NCI-H526 (cell line): Measurements from ENCODE around the gene SEMA3G.

ENCODE experiments used
- DNase-seq, 2 experiments: peaks; one replicate each; lab custom pipeline; 2025; lab: John Stamatoyannopoulos, UW

SEMA3G gene

DNA sequence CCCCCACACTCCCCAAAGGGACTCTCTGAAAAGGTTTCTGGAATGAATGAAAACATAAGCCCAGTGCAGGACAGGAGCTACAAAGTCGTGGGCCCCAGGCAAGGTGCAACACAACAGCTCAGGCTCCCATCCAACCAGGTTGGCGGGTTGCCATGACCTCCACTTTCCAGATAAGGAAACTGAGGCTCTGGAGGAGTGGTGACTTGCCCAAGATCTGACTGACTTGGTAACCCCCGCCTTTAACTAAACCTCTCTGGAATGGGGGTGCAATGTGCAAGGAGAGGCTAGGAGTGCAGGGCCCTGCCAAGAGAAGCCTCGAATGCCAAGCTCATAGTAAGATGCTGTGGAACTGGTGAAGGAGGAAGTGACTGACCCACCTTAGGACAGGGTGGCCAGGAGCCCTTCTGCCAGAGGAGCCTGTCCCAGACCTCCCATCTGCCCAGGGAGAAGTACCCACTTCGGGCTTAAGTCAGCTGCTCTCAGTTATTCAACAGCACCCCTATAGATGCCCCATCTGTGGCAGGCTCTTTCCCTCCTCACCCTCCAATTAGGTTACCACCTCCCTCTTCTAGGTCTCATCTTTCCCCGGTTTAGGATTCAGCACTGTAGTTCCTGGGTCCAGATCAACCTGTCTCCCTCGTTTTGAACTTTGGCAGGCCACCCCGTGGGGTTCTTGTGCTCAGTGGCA lies 9.5 kb upstream of the SEMA3G start:
- no peak for DNase-seq

DNA sequence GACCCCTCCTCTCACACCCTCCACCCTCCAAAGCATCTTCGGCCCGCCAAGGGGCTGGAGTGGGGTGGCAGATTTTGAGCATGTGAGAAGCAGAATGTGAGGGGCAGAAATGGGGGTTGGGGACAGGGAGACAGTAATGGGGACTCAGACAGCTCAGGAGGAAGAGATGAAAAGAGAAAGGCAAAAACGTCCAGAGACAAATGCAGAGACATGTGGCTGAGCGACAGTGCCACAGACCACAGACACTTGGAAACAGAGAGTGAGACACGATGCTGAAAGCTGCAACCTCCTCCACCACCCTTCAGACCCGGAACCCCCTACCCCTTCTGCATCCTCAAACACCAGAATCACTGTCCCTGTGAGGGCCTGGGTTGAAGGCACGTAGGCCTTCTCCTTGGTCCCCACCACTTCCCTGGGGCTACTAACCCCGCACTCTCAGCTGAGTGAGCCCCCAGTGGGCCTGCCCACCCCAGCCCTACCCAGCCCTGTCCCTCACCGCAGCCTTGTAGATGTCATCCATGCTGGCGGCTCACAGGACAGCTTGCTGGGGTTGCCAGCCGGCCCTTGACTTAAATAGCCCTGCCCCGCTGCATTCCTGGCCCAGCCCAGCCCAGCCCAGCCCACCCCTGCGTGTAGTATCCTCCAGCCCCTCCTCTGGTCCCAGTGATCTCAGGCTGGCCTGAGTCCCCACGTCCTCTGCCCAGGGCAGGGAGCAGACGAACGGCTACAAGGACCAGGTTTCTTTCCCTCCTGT lies 8.8 kb upstream of the SEMA3G start, which contains the start of gene TNNC1:
Gene TNNC1, minus strand, starts transcription at position 546 of the 754 bp plus-strand sequence. Its CDS starts 26 bp downstream, at position 520.
- DNase-seq = no peak

DNA sequence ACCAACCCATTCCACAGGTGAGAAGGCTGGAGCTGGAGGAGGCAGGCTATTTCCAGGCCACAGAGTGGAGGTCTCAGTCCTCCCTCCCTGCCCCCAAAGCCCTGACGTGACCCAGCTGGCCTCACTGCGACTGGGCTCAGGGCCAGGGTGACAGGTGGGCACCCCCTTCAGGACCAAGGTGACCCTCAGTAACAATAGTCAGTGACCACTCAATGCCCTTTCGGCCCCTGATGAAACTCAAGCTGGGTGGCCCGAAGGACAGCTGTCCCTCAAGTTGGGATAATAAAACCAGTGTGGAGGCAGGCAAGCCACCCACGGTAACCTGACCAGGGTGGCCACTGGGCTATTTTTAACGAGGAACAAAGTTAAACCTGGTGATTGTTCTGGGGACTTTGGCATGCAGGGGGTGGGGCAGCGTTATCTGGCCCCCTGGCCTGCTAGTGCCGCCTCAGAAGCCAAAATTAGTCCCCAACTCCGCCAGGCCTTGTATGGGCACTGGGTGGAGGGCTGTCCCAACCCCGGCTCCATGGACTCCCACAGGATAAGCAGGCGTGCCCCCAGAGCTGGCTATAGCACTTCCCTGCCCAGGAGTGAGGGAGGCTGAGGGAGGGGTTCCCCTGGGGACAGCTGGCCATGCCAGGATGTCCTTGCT lies 7.8 kb upstream of the SEMA3G start:
- no peak for DNase-seq

DNA sequence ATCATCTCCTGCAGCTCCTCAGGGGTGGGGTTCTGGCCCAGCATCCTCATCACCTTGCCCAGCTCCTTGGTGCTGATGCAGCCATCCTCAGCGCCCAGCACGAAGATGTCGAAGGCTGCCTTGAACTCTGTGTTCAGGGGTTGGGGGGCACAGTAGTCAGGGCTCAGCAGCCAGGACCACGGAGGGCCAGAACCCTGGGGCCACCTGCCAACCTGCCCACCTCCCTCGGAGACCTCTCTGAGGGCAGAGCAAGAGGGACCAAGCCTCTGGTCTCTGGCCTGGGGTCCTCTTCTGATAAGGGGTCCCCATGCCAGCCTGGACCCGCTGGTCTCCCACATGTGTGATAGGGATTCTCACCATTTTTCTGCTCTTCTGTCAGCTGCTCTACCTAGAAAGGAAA lies 7.2 kb upstream of the SEMA3G start:
- DNase-seq = no peak

DNA sequence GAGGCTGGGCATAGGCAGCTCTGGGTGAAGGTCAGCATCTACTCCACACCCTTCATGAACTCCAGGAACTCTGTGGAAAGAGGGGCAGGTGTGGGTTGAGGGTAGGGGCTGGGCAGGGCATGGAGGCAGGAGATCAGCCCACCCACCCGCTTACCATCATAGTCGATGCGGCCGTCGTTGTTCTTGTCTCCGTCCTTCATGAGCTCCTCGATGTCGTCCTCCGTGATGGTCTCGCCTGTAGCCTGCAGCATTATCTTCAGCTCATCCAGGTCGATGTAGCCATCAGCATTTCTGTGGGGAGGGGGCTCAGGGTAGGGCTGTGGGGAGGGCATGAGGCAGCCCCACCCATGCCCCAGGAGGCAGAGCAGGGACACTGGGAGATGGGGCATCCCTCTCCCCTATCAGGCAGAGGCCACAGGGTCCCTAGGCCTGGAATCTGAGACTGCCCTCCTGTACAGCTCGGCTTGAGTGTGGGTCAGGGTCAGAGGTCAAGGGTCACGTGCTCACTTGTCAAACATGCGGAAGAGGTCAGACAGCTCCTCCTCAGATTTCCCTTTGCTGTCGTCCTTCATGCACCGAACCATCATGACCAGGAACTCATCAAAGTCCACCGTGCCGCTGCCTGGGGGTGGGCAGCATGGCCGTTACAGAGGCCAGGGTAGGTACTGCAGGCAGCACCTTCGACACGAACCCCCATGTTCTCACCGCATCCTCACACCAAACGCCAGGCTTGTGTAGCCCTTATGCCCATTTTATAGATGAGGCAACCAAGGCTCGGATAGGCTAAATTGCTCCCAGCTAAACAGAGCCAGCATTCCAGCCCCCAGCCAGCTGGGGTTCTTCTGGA lies 6.6 kb upstream of the SEMA3G start:
- DNase-seq = no peak

DNA sequence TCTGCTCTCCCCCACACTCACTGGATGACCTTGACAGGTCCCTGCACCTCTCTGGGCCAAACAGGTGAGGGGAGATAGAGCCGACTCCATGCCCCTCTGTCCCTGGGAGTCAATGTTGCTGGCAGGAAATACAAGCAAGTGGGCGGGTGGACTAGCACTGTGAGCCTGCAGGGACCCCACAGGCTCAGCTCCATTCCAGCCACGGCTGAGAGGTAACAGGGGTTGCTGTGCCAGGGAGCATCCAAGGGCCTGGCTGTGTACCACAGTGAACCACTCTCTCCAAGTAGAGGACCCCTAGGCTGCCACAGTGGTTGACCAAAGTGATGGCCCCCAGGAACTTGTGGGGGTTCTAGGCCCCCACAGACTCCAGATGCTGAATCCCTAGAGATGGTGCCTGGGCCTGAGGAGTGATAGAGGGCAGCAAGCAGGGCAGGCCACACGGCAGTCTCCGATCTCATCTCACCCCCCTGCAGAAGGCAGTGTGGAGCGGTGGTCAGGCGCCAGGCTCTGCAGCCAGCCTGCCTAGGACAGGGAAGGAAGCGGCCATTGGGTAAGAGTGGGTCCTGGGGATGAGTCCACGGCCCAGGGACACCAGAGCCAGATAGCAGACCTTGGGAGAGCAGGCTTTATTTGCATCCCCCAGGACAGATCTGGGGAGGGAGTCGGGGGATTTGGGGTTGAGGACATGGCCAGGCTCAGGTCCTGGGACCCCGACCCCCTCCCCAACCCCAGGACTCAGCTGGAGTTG lies 5.8 kb upstream of the SEMA3G start:
- DNase-seq = no peak

DNA sequence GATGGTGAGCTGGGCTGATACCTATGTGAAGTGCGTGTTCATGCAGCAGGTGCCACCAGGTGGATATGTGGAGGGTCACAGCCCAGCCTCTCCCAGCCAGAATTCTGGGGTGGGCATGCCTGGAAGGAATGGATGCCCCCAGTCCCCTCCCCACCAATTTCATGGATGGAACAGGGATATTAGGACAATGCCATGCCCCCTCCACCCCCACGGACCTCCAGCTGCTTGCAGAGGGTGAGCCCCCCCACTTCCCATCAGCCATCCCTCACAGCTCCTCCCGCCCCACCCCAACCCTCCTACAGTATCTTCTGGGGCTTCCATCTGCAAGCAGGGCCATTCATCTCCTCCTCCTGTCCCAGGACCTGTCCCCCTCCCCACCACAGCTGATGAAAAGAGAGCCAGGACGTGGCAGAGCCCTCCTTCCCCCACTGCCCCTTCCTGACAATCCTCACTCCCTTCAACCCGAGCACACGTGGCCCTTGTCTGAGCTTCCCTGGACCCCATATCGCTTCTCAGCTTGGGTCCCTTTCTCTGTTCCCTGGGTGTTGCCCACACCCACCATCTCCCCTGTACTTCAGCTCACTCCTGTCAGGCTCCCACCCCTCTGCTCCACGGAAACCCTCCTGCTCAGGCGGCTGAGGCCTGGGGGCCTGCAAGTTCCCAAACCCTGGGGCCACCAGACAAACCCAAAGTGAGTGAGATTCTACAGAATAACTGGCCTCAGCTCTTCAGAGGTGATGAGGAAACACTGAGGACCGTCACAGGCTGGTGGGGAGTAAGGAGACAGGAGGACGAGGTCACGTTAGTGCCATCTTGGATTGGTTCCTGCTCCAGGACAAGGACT lies 2.8 kb upstream of the SEMA3G start:
- DNase-seq = no peak

DNA sequence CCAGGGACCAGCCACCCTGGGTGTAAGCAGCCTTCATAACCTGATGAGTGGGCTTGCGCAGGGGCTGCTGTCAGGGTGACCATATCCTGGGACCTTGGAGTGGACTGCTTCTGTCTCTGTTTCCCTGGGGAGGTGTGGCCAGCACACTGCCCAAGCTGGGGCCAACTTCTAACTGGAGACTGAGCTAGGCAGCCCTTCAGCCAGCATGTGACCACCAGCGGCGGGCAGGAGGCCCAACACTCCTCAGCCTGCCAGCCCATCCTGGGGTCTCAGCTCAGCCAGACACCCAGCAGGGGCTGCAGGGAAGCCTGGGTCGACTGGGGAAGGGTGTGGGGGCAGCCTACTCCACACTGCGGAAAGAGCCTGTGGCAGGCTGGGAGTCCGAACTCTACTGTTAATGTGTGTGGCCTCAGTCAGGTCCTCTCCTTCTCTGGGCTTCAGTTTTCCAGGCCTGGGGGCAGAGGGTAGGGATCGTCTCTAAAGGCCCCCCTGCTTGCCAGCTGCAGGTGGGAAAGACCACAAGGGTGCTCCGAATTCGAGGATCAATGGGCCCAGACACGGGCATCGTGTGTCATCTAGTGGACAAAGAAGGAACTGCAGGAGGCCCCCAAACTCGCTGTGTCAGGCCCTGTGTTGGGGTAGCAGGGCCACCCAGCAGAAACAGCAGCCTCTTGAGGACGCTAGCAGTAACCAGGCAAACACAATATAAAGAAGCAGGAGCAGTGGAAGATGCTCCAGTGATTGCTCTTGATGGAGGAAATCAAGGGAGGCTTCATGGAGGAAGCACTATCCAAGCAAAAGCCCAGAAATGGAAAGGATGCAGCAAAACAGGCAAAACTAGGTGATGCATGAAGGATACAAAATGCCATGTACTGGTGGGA lies 2.0 kb upstream of the SEMA3G start:
- DNase-seq = peak; percentile 49 to 91

DNA sequence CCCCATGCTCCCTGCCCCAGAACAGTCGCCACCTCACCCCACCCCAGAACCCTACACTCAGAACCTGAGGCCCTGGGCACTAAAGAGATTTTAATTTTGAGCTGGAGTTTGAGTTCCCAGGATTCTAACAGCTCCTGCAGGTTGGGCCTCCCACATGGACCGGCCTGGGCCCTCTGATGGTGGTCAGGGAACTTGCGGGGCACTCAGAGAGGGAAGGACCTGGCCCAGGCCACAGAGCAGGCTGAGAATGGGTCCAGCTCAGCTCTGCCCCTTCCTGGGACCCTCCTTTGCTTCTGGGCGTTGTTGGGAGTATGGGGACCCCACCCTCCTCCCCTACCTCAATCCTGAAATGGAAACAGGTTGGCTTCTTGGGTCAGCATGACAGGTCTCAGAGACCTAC lies 1.1 kb upstream of the SEMA3G start:
- no peak for DNase-seq

DNA sequence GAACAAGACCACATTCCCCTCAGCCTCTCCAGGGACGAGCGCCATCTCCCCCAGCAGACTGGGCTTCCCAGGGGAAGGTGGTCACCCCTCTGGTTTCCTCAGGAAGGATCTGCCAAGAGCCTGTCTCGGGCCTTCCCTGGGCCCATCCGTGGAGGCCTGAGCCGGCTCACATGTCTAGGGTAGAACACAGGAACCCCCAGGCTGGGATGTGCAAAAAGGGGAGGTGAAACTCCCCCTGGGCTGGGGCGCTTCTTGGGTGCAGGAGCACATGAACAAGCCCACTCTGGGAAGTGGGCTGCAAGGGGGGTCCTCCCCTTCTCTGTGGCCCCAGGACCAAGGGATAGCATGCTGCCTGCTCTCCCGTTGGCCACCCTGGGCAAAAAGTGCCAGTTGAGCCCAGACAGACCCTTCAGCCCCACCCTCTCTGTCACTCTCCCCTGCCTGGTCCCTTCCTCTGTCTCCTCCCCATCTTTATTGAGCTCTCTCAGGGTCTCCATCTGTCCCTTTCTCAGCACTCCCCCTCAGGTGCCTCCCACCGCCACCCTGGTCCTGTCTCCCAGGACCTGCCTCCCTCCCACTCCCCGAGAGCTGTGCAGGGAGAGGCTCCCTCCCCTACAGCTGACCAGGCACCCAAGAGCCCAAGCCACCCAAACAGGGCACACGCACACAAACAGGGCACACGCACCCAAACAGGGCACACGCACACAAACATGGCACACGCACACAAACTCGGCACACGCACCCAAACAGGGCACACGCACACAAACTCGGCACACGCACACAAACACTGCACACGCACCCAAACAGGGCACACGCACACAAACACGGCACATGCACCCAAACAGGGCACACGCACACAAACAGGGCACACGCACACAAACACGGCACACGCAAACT lies 864 bp downstream of the SEMA3G start:
- DNase-seq = no peak

DNA sequence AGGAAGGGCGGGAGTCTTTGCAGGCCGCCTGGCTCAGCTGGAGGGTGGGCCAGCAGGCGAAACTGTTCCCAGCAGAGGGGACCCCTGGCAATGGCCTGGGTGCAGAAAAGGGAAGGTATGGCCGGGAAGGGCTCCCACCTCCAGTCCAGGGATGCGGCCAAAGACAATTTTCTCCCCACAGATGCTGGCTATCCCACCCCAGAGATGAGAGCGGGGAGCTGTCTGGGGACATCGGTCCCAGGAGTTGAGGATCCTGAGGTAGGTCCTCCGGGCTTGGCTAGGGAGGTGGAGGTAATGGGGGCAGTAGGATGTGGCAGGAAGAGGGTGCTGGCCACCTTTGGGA lies 1.7 kb downstream of the SEMA3G start:
- DNase-seq = no peak

DNA sequence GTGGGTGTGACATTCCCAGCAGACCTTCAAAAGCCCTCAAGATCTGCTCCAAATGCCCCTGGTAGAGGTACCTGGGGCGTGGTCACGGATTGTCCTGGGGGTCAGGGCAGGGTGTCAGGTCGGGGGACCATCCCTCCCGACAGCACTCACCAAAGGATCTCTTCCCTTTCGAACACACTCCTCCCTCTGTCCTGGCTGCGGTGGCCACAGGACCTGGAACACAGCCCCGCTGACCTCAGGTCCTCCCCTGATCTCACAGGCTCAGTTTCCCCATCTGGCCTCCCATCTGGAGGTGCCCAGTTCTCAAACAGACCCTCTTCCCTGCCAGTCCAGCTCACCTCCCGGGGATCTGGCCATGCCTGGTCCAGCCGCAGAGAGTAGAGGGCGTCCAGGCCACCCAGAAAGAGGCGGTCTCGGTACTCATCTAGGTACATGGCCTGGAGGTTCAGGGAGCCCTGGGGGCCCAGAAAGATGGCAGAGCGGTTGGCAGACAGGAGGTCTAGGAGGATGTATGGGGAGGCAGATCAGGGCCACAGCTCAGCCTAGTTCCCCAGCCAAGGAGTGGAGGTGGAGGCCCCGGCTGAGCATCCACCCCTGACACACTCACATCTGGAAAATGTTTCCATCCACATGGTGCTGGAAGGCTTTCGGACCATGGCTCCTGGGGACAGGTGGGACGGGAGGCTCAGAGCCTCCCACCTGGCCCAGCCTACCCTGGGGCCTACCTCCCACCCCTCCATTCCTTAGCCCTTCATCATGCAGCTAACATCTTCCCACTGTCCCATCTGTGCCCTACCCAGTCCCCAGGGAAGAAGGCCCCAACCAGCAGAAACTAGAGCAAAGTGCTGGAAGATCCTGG lies 2.3 kb downstream of the SEMA3G start:
- DNase-seq = no peak

DNA sequence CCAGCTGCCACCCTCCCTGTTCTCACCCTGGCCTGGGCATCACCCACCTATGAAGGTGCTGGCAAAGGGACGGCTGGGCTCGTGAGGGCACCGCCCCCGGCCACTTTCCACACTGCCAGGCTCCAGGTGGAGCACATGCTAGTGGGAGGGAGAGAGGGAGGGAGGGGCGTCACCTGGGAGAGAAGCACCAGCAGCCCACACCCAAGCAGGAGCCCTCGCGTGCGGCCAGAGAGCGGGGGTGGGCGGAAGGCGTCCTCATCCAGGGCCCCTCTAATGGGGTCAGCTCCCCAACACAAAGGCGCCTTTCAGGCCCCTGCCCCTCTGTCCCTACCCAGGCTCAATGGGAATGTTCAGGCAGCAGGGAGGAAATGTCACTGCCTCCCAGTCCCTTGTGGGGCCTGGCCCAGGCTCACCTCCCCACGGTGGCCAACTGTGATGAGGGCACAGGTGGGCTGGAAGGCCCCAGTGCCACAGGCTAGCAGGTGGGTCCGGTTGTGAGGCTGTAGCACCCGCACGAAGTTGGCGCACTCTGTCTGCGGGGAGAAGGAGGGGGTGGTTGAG lies 3.1 kb downstream of the SEMA3G start:
- no peak for DNase-seq

DNA sequence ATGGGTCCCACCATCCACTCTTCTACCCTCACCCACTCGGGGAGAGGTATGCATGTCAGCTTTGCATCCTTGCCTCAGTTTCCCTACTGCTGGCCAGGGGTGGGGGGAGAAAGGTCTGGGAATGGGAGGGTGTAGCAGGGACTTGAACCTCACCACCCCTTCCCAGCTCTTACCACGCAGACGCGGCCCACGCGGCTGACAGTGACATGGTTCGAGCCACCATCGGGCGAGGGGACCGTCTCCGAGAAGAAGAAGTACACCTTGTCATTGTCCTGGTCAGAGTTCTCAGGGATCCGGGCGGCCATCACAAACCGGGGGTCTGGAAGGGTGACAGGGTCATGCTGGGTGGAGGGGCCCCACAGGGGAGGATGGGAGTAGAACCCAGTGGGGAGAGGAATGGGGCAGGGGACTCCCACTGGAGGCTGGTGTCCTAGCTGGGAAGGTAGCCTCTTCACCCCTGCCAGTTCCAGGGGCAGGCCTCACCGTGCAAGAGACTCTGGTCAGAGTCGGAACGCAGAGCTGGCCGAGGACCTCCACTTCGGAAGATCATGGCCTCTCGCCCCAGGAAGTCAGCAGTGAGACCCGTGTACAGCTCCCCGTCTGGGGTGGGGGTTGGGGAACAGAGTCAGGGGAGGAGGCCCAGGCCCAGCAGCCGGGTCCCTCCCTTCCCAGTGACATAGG lies 3.7 kb downstream of the SEMA3G start:
- DNase-seq = no peak

DNA sequence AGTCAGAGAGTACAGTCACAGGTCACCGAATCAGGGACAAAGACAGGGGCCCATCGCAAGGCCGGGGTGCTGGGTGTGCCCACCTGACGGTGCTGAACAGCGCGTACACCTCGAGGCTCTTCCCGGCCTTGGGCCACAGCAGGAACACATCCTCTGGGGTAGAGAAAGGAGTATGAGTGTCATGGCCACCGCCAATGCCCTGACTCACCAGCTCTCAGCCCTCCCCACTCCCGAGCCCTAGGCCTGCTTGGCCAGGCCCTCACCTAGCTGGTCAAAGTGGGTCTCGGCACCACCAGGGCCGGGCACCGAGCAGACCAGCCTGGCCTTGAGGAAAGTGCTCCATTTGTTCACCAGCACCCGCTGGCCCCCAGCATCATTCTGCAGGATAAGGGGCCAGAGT lies 4.2 kb downstream of the SEMA3G start:
- no peak for DNase-seq

DNA sequence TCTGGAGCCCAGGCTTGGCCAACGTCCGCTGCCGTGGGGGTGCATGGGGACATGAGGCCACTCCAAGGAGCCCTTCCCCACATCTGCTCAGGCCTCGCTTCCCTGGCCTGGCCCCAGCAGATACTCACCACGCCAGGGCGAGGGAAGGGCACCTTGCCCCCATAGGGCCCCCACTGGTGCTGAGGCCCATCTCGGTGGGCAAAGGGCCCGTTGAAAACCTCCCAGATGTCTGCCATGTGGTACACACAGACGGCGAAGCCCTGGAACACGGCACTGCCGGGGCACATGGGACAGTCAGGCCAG lies 4.7 kb downstream of the SEMA3G start:
- no peak for DNase-seq
